Endodermal cell (in vitro differentiated cells): ENCODE measurements around the gene LGALS7. TPM values are rescaled to one million over a fixed set of nuclear protein-coding genes. Genes with fewer than 3 reads are reported as not detected.
A peak's percentile ranks its signal among the peaks of the same experiment; 100 is the strongest.

Source experiments
- DNase-seq: peaks from one replicate; pipeline ENCODE4 v3.0.0-alpha.2; 2017
- H3K27ac ChIP-seq: 2 replicates; pipeline ENCODE4 v1.5.1; 2013; ENCODE audit warnings: mild to moderate bottlenecking, low read depth, low read length, moderate library complexity
- H3K27me3 ChIP-seq: 2 replicates; pipeline ENCODE4 v1.6.1; 2013; ENCODE audit warnings: mild to moderate bottlenecking, low read length, moderate library complexity; ENCODE audit not compliant: insufficient read depth, control insufficient read depth, poor library complexity, severe bottlenecking
- H3K36me3 ChIP-seq: 2 replicates; pipeline ENCODE4 v1.7.0; 2013; ENCODE audit warnings: mild to moderate bottlenecking, low read length, moderate library complexity; ENCODE audit not compliant: control insufficient read depth, insufficient read depth
- H3K4me1 ChIP-seq: one replicate; pipeline ENCODE4 v1.7.0; 2013; ENCODE audit warnings: low read length; ENCODE audit not compliant: control insufficient read depth, insufficient read depth
- H3K4me3 ChIP-seq: 2 replicates; pipeline ENCODE4 v1.5.1; 2013; ENCODE audit warnings: mild to moderate bottlenecking, low read length, moderate library complexity
- H3K9ac ChIP-seq: 2 replicates; pipeline ENCODE4 v1.6.1; 2013; ENCODE audit warnings: mild to moderate bottlenecking, low read length, moderate library complexity; ENCODE audit not compliant: poor library complexity, severe bottlenecking; ENCODE audit errors: extremely low read depth
- H3K9me3 ChIP-seq: 2 replicates; pipeline ENCODE4 v1.6.1; 2013; ENCODE audit warnings: mild to moderate bottlenecking, low read length, moderate library complexity; ENCODE audit not compliant: control insufficient read depth
- H3K27ac Mint-ChIP-seq: 2 replicates; pipeline ENCODE4 v1.8.0; 2020; ENCODE audit warnings: mixed read lengths
- H3K27me3 Mint-ChIP-seq: 2 replicates; pipeline ENCODE4 v1.8.0; 2021; ENCODE audit warnings: mild to moderate bottlenecking, mixed read lengths; ENCODE audit not compliant: insufficient read depth
- H3K36me3 Mint-ChIP-seq: 2 replicates; pipeline ENCODE4 v1.8.0; 2020; ENCODE audit warnings: low read depth, mixed read lengths
- H3K4me1 Mint-ChIP-seq: 2 replicates; pipeline ENCODE4 v1.8.0; 2020; ENCODE audit warnings: mixed read lengths
- H3K4me3 Mint-ChIP-seq: 2 replicates; pipeline ENCODE4 v1.8.0; 2020; ENCODE audit warnings: mild to moderate bottlenecking, moderate library complexity, mixed read lengths
- H3K9me3 Mint-ChIP-seq: 2 replicates; pipeline ENCODE4 v1.8.0; 2020; ENCODE audit warnings: mild to moderate bottlenecking, mixed read lengths
- CTCF ChIP-seq: fragments of 200-600 bp; sonication (generic); conservative IDR thresholded peaks from 2 replicates; pipeline ENCODE4 v1.5.0; 2021; ENCODE audit warnings: antibody characterized with exemption, mild to moderate bottlenecking
- WGBS, 2 experiments: methylation state at CpG; one replicate each; pipeline versions ENCODE4 v1.1.5 to v1.1.7; 2013; ENCODE audit warnings: missing lambda C conversion rate in 2 of 2, mixed read lengths in 1 of 2; ENCODE audit not compliant: insufficient coverage in 1 of 2, insufficient read length in 1 of 2; 5-methylcytosine and 5-hydroxymethylcytosine counted together
- total RNA-seq, 2 donors: library from RNA; stranded (reverse); fragmentation: NEBNext Ultra II Directional in 1 of 2; extraction: Animal tissue kit (Norgen Biotek cat#: 25700) in 1 of 2; gene quantifications; 2 replicates in 1 of 2; 3 replicates in 1 of 2; pipeline ENCODE4 v1.2.1, GENCODE V29; 2021

The LGALS7 gene
- total RNA-seq, 2 donors from 2014 or later: 1.8 TPM; not detected in 1

GRCh38 chr19:38737921-38738737 is 35.2 kb downstream of the LGALS7 start:
- peaks cover 7% of the 10 kb centered on the region for H3K27me3 Mint-ChIP-seq
- H3K4me3 Mint-ChIP-seq: no peak overlapping the region
- peaks cover 2% of the 10 kb centered on the region for H3K9me3 Mint-ChIP-seq
- Histone ChIP-seq H3K4me1 (peaks cover 6% of the 10 kb centered on the region), H3K36me3 (no peaks in the 10 kb centered on the region), H3K9ac (no peak overlapping the region), H3K27ac (no peak overlapping the region), H3K27me3 (no peaks in the 10 kb centered on the region), H3K9me3 (no peaks in the 10 kb centered on the region), H3K4me3 (no peak overlapping the region)
- peaks cover 5% of the 10 kb centered on the region for H3K4me1 Mint-ChIP-seq
- DNase-seq: peak; percentile 51
- peaks cover 8% of the 10 kb centered on the region for H3K36me3 Mint-ChIP-seq
- 87 to 94% methylated on average over 14 to 20 of the region's 21 CpGs for WGBS, 2 experiments
- no peak overlapping the region for H3K27ac Mint-ChIP-seq
- TF ChIP-seq CTCF: peak; percentile 51

- DNase-seq: no peak
- no peaks in the 10 kb centered on the region for H3K9me3 ChIP-seq
- 82 to 85% methylated on average over 10 to 21 of the region's 22 CpGs for WGBS, 2 experiments
- TF ChIP-seq CTCF: no peak
- H3K27me3 Mint-ChIP-seq: peaks cover 7% of the 10 kb centered on the region
- no peak overlapping the region for H3K4me3 Mint-ChIP-seq
- peaks cover 6% of the 10 kb centered on the region for H3K36me3 ChIP-seq
- H3K9me3 Mint-ChIP-seq: peaks cover 2% of the 10 kb centered on the region
- H3K4me1 Mint-ChIP-seq: peaks cover 5% of the 10 kb centered on the region
- H3K36me3 Mint-ChIP-seq: peaks cover 14% of the 10 kb centered on the region
- no peak overlapping the region for H3K4me3 ChIP-seq
- H3K9ac ChIP-seq: no peak overlapping the region
- no peak overlapping the region for H3K27ac ChIP-seq
- no peak overlapping the region for H3K27ac Mint-ChIP-seq
- peaks cover 6% of the 10 kb centered on the region for H3K4me1 ChIP-seq
- H3K27me3 ChIP-seq: no peaks in the 10 kb centered on the region
Observed at GRCh38 chr19:38737281-38737865, 35.9 kb downstream of the LGALS7 start.

- peaks cover 10% of the 10 kb centered on the region for H3K4me1 Mint-ChIP-seq
- H3K36me3 ChIP-seq: peaks cover 11% of the 10 kb centered on the region
- H3K9me3 Mint-ChIP-seq: peaks cover 2% of the 10 kb centered on the region
- DNase-seq: peak; percentile 95
- 8 to 13% methylated on average over 4 to 35 of the region's 36 CpGs for WGBS, 2 experiments
- H3K27ac Mint-ChIP-seq: no peak overlapping the region
- peaks cover 7% of the 10 kb centered on the region for H3K27me3 Mint-ChIP-seq
- peaks cover 19% of the 10 kb centered on the region for H3K36me3 Mint-ChIP-seq
- H3K27ac ChIP-seq: no peak overlapping the region
- no peak overlapping the region for H3K9ac ChIP-seq
- TF ChIP-seq CTCF: no peak
- H3K9me3 ChIP-seq: no peaks in the 10 kb centered on the region
- H3K4me1 ChIP-seq: peaks cover 6% of the 10 kb centered on the region
- H3K27me3 ChIP-seq: no peaks in the 10 kb centered on the region
- H3K4me3 ChIP-seq: peak overlapping the region; percentile 71
- H3K4me3 Mint-ChIP-seq: peak overlapping the region; percentile 62
Observed at GRCh38 chr19:38736413-38737280, 36.7 kb downstream of the LGALS7 start.
